HG03108 (cell line): ENCODE measurements around the gene KCNN1.
"Not testable (repeated sequence)": the region's sequence is repeated elsewhere in the genome, so short reads cannot be mapped to it uniquely, and the experiment has no call there.

Source experiments
- ATAC-seq: cut with Tn5 transposase; IDR thresholded peaks from one replicate; pipeline ENCODE4 v1.9.1; 2021; ENCODE audit warnings: moderate library complexity; ENCODE audit not compliant: unreplicated experiment

KCNN1 gene

GRCh38 chr19:18021121-18021755 is 54.3 kb downstream of the KCNN1 start:
- no peak for ATAC-seq

- ATAC-seq, result peak; percentile 40
Measured at GRCh38 chr19:18023622-18024251, 56.8 kb downstream of the KCNN1 start.

GRCh38 chr19:18027151-18027550 is 60.2 kb downstream of the KCNN1 start:
- no peak for ATAC-seq

GRCh38 chr19:18029617-18030338 is 62.9 kb downstream of the KCNN1 start:
- ATAC-seq, result no peak

GRCh38 chr19:18031401-18031800 is 64.5 kb downstream of the KCNN1 start:
- not testable (repeated sequence) for ATAC-seq

- not testable (repeated sequence) for ATAC-seq
Measured at GRCh38 chr19:18032102-18032501, 65.2 kb downstream of the KCNN1 start.

- no peak for ATAC-seq
Measured at GRCh38 chr19:18041054-18041453, 74.1 kb downstream of the KCNN1 start.

- no peak for ATAC-seq
Measured at GRCh38 chr19:18043676-18044075, 76.8 kb downstream of the KCNN1 start.

- peak; percentile 82 for ATAC-seq
Measured at GRCh38 chr19:18044825-18045304, 78.0 kb downstream of the KCNN1 start.

GRCh38 chr19:18045307-18046050 is 78.6 kb downstream of the KCNN1 start:
- ATAC-seq, result no peak

- no peak for ATAC-seq
Measured at GRCh38 chr19:18046059-18046718, 79.3 kb downstream of the KCNN1 start.

GRCh38 chr19:18049385-18049784 is 82.5 kb downstream of the KCNN1 start:
- no peak for ATAC-seq
